Left ventricle myocardium superior (tissue), 1 donor: ENCODE results near the gene SYK. TPM values are rescaled to one million over a fixed set of nuclear protein-coding genes. Genes with fewer than 3 reads are reported as not detected.
"Not testable (repeated sequence)": the region's sequence is repeated elsewhere in the genome, so short reads cannot be mapped to it uniquely, and the experiment has no call there.

Source experiments
- ATAC-seq: fragments of 200-7000 bp; cut with Tn5 transposase; one replicate; pipeline ENCODE4 v1.9.1; 2020; ENCODE audit warnings: mild to moderate bottlenecking, moderate library complexity
- DNase-seq: peaks from one replicate; pipeline ENCODE4 v3.0.0-alpha.2; 2020
- intact Hi-C: fragments of 100-400 bp; cut with micrococcal nuclease; formaldehyde crosslinking; loops from one replicate; pipeline ENCODE4 v1.11.0; 2022
- total RNA-seq: library from RNA; stranded (reverse); fragmentation: NEBNext Ultra II Directional; extraction: Animal tissue kit (Norgen Biotek cat#: 25700); gene quantifications from one replicate; pipeline ENCODE4 v1.2.1, GENCODE V29; 2021
- donor health status: DM: no; HTN: yes; CAD: no; lungs with severe emphysema.

SYK gene
- total RNA-seq, 1 donor from 2014 or later = 5.1 TPM

DNA sequence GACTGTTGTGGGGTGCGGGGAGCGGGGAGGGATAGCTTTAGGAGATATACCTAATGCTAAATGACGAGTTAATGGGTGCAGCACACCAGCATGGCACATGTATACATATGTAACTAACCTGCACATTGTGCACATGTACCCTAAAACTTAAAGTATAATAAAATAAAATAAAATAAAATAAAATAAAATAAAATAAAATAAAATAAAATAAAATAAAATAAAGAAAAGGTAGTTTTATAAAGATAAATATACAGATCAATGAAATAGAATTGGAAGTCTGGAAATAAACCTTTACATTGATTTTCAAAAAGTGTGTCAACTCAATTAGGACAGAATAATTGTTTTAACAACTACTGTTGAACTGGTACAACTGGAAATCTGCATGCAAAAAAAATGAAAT, 8.6 kb upstream of the SYK start:
- DNase-seq, ATAC-seq, intact Hi-C loops: not testable (repeated sequence)

DNA sequence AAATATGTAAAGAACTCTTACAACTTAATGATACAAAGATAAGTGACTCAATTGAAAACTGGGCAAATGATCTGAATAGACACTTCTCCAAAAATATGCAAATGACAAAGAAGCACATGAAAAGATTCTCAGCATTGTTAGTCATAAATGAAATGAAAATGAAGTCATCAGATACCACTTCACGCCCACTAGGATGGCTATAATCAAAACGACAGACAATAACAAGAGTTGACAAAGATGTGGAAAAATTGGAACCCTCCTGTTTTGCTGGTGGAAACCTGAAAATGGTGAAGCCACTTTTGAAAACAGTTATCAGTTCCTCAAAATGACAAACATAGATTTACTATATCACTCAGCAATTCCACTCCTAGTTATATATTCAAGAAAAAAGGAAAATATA, 7.9 kb upstream of the SYK start:
- ATAC-seq (no peak), DNase-seq (no peak)
- intact Hi-C loops = no loop called here

DNA sequence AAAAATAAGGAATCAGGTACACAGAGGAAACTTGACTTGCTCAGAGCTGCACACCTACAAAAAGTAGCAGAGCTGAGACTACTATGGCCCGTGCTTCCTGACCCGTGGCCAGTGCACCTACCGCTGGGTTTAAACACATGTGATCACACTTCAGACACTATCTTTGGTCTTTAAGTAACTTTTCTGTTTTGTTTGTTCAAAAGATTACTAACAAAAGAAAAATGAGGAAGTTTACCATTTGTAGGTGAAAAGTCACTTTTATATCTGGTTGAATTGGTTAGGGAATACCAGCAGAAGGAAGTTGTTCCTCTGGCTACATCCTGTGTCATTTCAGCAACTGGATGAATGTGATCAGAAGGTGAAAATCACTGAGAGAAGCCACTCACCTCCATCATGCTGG, 6.5 kb upstream of the SYK start:
- intact Hi-C loops = no loop called here
- DNase-seq = no peak
- ATAC-seq = no peak

DNA sequence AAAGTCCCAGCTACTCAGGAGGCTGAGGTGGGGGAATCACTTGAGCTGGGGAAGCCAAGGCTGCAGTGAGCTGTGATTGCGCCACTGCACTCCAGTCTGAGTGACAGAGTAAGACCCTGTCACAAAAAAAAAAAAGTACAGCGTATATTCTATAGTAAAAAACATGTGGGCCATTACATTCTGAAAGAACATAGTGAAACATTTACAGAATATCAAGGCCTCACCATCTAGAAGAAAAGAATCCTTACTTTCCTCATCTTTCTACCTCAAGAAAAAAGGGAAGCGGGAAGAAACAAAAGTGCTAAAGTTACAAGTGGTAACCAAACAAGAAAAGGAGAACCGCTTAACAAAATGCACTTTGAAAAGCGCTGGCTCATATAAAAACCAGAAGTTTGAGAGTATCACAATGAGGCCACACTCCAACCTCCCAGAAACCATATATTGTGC, 5.7 kb upstream of the SYK start:
- DNase-seq = no peak
- intact Hi-C loops = no loop called here
- peak; percentile 35 for ATAC-seq

DNA sequence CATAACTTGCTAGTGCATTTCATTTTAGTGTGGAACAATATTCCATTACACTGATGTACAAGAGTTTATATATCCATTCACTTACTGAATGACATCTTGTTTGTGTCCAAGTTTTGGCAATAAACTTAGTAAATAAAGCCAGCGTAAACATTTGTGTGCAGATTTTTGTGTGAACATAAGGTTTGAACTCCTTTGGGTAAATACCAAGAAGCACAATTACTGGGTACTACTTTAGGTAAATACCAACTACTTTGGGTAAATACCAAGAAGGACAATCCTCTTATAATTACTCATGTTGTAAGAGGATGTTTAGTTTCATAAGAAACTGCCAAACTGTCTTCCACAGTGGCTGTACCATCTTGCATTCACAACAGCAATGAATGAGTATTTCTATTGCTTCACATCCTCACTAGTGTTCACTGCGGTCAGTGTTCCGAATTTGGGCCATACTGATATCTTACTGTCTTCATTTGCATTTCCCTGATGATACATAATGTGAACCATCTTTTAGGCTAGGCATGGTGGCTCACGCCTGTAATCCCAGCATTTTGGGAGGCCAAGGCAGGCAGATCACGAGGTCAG, 2.3 kb upstream of the SYK start:
- DNase-seq (no peak), ATAC-seq (no peak)
- intact Hi-C loops = no loop called here

DNA sequence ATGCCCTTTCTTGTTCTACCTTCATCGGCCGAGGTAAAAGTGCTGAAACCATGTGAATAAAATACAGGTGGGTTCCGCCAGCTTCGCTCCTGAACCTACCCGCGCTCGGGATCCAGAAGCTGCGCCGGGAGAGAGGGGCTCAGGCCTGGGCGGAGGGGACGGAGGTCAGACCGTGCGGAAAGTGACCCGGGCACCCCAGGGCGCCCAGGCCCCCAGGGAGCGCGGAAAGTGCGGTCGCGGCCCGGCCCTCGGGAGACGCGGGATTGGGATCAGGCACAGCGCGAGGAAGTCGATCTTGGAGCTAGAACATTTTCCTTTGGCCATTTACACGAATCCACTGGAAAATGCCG, 329 bp downstream of the SYK start:
- ATAC-seq = peak; percentile 46
- intact Hi-C loops = no loop called here
- no peak for DNase-seq

DNA sequence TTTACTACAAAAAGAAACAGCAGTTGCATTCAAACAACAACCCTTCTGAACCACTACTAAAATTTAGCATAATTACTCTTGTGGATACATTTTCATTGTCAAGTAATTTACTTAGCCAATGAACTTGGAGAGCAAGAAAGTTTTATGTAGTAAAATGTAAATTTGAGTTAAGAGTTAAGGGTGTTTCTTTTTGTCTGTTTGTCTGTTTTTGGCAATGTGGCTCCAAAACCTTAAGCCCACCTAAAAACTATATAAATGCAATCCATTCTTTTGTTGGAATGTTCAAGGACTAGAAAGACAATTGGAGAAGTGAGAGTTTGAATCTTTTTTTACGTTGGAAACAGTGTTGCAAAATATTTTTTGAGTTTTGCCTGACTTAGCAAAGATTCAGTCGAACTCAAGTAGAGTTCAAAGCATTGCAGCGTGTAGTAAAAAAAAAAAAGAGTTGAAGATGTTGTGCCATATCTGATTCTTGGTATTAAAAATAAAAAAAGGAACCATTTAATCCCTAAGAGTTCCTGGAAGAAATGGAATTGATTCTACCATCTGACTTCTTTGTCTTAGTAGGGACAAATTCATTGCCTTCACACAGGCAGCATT, 867 bp downstream of the SYK start:
- DNase-seq = no peak
- ATAC-seq = peak; percentile 26
- intact Hi-C loops = no loop called here

DNA sequence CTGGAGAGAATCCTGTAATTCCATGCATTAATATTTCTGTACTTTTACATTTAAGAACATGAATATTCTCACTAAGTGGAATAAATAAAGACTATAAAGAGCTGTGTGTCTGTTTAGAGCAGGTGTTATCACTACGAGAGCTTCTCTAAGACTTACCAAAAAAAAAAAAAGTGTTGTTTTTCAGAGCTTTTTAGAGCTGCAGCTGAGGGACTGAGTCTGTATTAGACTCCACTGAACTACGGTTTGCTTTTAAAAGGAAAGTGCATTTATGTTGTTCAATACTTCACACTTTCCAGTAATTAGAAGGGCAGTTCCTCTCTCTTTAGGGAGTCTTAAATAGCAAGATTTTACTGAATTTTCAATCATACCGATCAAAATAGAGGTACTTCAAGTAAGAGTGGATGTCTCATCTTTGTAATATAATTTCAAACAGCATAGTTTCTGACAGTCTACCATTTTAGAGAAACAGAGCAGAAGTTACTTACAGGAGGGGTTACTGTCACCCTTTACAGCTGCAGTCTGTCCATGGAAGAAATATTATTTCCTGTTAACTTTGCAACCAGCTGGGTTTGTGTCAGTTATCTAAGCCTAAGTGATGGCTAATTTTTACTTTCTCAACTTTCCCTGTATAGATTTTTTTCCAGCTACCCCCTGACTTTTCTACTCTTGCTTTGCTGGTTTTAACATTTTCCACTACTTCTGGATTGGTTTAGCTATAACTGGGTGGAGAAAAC, 2.4 kb downstream of the SYK start:
- intact Hi-C loops = no loop called here
- DNase-seq (no peak), ATAC-seq (no peak)

DNA sequence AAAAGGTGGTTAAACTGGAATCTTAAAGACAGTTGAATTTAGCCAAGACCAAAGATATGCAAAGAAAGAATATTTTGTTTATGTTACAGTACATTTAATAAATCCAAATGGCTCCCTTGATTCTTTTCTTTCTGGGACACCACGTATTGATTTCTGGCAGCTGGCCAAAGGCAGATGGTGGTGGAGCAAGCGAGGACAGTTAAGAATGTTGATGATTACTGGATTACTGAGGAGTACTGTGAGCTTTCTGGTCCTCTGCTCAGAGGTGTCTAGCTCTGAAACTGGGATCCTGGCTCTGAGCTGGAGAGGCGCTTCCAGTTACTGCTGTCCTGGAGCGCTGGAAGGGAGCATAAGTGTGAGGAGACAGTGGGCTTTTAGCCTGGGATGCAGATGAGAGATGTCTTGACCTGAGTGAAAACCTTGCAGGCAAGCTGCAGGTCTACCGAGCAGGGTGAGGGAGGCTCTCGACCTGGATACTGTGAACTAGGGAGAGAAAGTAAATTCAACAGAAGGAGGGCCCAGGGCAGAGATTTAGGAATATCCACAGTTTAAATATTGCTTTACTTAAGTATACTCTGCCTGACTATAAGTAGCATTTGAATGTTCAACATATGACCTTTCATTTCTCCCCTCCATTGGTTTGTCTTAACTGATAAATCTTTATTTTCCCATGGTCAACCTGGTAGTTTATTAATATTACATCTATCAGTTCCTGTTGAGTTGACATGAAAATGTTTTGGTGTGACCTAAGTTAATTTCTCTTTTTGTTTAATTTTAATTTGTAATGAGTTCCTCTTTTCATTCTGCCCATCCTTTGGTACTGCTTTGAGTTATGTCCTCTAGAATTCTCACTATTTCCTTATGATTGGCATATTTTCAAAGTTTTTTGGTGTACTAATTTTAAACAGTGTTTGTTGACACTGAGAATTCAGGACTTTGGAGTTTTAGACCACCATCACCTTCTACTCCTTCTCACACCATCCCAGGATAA, 3.7 kb downstream of the SYK start:
- intact Hi-C loops = no loop called here
- no peak for ATAC-seq

DNA sequence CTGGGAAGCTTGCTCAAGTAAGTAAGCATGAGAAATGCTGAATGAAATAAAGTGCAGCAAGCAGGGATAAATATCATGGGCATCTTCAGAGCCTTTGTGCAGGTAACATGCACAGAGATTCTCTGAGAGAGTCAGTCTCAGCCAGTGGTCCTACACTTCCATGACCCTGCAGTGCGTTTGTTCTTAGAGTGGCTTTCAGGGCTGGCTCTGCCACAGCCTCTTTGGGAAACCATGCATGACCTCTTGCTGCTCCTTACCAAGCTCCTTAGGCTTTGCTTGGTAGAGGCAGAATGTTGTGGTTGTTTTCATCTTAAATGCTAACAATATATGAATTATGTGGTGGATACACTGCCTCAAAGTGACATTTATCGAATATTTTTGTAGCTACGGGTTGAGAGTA, 5.4 kb downstream of the SYK start:
- no peak for DNase-seq
- ATAC-seq = no peak
- intact Hi-C loops = no loop called here

More for the DNA sequence above, 3.7 kb downstream of the SYK start:
- no peak for DNase-seq

DNA sequence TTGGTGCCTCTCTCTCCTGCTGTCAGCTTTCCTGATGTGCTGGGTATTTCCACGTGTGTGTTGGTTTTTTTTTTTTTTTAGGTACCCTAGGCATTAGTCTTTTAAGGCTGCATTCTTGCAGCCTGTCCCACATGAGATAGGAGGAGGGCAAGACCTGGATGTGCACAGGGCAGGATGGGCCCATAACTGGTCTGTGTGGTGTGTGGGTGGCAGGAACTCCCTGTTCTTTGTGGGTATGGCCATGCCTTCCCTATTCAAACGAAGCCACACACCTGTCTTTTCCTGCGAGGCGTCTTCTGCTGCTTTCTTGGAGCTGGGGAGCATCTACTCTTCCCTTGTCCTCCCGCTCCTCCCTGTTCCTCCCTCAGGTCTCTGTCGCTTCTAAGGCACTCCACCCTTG, 6.8 kb downstream of the SYK start:
- ATAC-seq (no peak), DNase-seq (no peak)
- intact Hi-C loops = no loop called here

DNA sequence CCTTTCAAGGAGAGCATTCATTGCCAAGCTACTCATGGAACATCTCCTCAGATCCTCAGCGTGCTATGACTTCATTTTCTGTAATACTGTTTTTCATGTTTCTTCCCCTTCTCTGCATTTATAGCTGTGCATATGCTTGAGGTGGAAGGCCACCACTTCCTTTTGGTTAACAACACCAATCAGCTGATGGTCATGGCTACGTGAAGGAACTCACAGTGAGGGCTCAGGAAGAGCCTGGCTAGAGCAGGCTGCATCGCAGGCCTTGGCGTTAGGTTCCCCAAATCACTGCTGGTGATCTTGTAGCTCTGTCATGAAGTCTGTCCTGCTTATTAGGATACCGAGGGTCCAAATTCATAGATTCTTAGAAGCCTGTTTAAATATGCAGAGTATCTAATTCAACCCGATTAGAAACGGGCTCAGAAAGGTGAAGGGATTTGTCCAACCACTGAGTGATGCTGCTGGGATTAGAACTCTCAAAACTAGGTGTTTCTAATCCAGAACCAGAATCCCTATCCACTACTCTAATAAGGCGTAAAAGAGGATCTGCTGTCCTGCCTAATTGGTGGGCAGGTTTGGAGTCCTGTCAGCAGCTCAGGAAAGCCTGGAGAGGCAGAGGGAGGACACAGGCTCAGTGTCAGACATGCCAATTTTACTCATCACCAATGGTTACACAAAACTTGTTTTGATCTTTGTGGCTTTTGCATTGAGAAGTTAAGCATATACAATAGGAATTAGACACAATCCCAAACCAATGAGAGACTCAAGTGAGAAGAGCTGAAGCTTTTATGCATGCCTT, 7.5 kb downstream of the SYK start:
- no peak for DNase-seq
- intact Hi-C loops = no loop called here
- peak; percentile 51 for ATAC-seq

DNA sequence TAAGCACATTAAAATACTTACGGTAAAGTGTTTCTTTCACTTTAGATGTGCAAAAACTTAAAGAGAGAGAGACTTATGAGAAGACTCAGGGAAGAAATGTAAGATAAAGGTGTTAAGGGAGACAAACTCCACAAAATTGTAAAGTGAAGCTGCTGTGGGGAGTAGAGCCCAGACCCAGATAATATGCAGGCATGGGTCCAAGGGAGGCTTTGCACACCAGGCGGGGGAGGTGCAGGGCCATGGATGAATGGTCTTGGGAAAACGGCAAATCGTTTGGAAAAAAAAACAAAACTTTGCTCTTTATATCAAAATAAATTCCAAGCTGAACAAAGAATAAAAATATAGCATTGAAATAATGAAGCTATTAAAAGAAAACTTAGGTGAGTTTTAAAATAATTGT, 9.1 kb downstream of the SYK start:
- intact Hi-C loops = no loop called here
- DNase-seq (no peak), ATAC-seq (no peak)

DNA sequence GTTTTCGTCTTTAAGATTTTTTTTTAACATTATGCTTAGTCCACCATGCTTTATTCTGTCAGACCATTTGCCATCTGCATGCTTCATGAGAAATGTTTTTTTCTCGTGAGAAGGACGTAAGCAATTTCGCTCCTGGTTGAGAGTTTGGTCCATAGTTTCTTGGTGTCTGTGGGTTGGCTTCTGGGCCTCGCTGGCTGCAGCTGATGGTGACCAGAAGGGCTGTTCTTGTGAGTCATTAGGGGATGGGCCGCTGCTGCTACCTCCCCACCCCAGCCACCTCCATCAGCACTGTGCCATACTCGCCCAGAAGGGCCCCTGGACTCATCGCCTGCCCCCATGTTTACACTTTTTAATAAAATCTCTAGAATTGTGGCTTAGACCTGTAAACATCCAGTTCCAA, 11.4 kb downstream of the SYK start:
- intact Hi-C loops = no loop called here
- DNase-seq (no peak), ATAC-seq (no peak)

DNA sequence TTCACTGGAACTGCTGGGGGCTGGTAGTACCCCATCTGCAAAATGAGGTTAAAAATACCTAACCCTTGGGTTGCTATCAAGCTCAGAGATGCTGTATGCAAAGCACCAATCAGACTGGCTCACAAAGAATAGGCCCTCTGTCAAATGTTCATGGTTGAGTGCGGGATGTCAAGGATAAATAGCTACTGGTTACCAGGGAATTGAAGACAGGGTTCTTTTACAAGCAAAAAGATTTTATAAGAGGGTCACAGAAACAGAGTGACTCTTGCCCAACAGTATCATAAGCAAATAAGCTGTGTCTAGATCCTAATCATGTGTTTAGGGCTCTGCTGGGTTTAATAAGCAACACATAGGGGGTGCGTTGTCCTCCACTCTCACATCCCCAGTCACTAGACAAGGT, 11.9 kb downstream of the SYK start:
- DNase-seq = no peak
- intact Hi-C loops = no loop called here
- ATAC-seq = no peak

DNA sequence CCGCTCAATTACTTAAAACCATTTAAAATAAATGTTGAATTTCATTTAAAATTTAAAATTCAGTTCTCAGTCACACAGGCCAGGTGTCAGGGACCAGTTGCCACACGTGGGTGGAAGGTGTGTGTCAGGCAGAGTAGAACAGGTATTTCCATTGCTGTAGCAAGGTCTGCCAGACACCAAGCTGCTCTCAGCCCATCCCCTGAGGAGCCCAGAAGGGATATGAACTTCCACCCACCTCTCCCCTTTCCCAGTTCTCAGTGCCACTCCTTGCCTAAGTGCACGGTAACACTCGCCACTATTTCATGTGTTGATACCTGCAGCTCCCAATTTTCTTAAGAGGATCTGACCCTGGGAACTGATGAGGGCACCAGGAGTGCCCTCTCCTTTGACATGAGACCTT, 12.7 kb downstream of the SYK start:
- ATAC-seq = no peak
- intact Hi-C loops = no loop called here

DNA sequence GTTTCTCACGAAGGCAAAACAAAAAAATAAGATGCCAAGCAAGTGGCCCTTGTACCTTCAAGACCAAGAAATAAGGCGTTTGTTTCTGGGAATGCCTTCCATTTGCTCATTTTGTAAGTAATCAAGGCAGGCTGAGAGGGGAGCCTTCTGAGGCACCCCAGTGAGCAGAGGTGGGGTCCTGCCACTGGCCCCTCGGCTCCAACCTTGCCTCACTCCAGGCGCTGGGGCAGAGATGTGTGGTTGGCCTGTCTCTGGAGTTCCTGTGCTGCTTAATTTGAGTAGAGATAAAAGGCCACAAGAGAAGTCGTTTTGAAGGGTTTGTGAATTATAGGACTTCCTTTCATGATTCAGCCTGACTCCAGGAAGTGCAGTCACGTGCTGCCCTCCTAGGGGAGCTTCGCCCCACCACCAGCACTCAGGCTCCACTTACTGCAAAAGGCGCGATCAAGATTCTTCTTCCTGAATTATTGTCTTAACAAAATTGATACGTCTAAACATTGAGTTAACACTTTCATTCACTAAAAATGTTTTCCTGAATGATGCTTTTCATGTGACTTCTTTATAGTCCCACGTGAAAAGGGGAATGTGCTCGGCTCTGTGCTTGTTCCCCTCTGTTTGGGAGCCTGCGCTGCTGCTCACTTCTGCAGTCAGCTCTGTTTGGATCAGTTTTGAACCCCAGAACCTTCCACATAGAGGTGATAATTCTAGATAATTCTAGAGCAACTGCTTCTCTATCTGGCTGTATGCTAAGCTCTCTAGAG, 13.7 kb downstream of the SYK start:
- no peak for DNase-seq
- intact Hi-C loops = no loop called here

More for the DNA sequence above, 12.7 kb downstream of the SYK start:
- no peak for DNase-seq

DNA sequence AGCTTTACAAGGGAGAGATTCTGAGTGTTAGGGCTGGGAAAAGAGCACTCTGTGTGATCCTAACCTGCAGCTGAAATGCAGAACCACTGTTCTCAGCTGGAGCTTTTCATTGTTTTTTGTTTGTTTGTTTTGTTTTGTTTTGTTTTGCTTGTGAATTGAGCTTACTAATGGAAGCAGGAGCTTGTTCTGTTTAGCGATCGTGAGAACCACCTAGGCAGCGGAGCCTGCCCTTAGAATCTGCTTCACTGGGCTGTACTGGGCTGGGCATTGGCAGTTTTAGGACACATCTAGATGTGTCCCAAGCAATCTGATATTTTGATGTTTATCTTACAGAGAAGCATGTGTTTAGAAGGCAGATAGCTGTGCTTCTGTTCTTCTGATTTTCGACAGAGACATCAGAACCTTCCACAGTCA, 14.3 kb downstream of the SYK start:
- DNase-seq (no peak), ATAC-seq (no peak)
- intact Hi-C loops = no loop called here

More for the DNA sequence above, 13.7 kb downstream of the SYK start:
- peak; percentile 57 for ATAC-seq
